ENCODE data around the gene MRM2. TPM values are rescaled to one million over a fixed set of nuclear protein-coding genes. Genes with fewer than 3 reads are reported as not detected.

MRM2 gene
- total and polyA plus RNA-seq, 10 of the 15 experiments (the other 5 are each of a cell fraction or from before 2014, with no cell fraction given), result 43.2 to 128 (median 71.4) TPM

DNA sequence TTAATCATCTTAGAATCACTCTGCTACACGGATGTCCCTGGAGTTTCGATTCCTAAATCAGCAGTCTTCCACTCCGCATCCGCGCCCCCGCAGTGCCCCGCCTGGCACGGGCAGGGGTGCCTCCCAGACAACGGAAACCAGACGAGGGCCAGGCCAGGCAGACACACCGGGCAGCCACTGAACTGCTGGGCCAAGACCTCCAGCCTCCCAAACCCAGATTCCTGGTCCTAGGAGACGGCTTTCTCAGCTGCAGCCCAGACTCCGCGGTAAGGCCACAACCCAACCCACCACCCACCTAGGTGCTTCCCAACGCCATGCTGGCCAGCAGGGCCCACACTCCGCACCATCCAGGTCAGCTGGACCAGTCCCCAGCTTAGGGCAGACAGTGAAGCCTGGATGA is 42.5 kb downstream of the MRM2 start (continued):
- TF ChIP-seq, protein P1, sequence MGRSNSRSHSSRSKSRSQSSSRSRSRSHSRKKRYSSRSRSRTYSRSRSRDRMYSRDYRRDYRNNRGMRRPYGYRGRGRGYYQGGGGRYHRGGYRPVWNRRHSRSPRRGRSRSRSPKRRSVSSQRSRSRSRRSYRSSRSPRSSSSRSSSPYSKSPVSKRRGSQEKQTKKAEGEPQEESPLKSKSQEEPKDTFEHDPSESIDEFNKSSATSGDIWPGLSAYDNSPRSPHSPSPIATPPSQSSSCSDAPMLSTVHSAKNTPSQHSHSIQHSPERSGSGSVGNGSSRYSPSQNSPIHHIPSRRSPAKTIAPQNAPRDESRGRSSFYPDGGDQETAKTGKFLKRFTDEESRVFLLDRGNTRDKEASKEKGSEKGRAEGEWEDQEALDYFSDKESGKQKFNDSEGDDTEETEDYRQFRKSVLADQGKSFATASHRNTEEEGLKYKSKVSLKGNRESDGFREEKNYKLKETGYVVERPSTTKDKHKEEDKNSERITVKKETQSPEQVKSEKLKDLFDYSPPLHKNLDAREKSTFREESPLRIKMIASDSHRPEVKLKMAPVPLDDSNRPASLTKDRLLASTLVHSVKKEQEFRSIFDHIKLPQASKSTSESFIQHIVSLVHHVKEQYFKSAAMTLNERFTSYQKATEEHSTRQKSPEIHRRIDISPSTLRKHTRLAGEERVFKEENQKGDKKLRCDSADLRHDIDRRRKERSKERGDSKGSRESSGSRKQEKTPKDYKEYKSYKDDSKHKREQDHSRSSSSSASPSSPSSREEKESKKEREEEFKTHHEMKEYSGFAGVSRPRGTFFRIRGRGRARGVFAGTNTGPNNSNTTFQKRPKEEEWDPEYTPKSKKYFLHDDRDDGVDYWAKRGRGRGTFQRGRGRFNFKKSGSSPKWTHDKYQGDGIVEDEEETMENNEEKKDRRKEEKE (IDR thresholded peaks at IDR 0.05), result no peak
- TF ChIP-seq CREM (IDR thresholded peaks at IDR 0.05; ENCODE audit: low read depth), result no peak
- TF ChIP-seq, protein P2, sequence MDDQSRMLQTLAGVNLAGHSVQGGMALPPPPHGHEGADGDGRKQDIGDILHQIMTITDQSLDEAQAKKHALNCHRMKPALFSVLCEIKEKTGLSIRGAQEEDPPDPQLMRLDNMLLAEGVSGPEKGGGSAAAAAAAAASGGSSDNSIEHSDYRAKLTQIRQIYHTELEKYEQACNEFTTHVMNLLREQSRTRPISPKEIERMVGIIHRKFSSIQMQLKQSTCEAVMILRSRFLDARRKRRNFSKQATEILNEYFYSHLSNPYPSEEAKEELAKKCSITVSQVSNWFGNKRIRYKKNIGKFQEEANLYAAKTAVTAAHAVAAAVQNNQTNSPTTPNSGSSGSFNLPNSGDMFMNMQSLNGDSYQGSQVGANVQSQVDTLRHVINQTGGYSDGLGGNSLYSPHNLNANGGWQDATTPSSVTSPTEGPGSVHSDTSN (IDR thresholded peaks at IDR 0.05; ENCODE audit: insufficient replicate concordance, low read depth, low read length), result no peak
- TF ChIP-seq POLR2A (IDR thresholded peaks at IDR 0.05; ENCODE audit: low read depth, low read length), result no peak

DNA sequence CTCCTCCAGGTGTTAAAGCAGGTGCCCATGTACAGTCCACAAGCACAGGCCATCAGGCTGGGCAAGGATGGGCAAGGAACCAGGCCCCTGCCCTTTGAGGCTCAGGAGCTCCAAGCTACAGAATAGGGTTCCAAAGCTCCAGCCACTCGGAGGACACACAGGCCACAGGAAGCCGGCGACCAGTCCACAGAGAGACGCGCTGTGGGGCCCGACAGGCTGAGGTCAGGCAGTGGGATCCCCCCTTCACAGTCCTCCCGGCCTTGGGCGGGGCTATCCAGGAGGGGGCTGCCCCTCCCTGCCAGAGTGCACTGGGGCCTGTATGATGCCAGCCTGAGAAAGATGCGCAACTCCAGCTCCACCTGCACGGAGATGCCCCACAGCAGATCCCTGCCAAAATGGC is 43.2 kb downstream of the MRM2 start:
- H3K4me3 ChIP-seq, result no peak overlapping the region
- H2AFZ ChIP-seq (ENCODE audit: control insufficient read depth, low read depth, low read length), result no peak overlapping the region
- peaks cover 4% of the 10 kb centered on the region; the same call in 1 of the 3 replicates for H3K9me3 ChIP-seq (replicated peaks; ENCODE audit: control insufficient read depth, insufficient read depth, low read length)
- DNase-seq (ENCODE audit: low read depth, low spot score) (no peak), ATAC-seq (no peak), FAIRE-seq (no peak)
- no peaks in the 10 kb centered on the region for H3K27me3 ChIP-seq (replicated peaks in 1 of 2; ENCODE audit: control insufficient read depth in 2 of 2, insufficient read depth in 2 of 2, low read length in 1 of 2)
- peaks cover 3% of the 10 kb centered on the region for H3K4me1 ChIP-seq (ENCODE audit: control insufficient read depth, insufficient read depth, low read length)
- H3K27ac ChIP-seq (ENCODE audit: control insufficient read depth, insufficient read depth), result no peak overlapping the region
- intact Hi-C loops (cut with micrococcal nuclease; ENCODE audit: unreplicated experiment), result no loop called here
- no peaks in the 10 kb centered on the region for H4K20me1 ChIP-seq (ENCODE audit: control insufficient read depth, insufficient read depth)
- ChIA-PET POLR2A (no interaction called here), CTCF (no interaction called here), RAD21 (ENCODE audit: unreplicated experiment) (no interaction called here), SMC1A (ENCODE audit: uncharacterized antibody, unreplicated experiment) (no interaction called here)
- no peak overlapping the region for H3K4me2 ChIP-seq (ENCODE audit: control insufficient read depth, insufficient read depth)
- no TSS peak for BruUV-seq (replicated peaks)
- H3K36me3 ChIP-seq (ENCODE audit: control insufficient read depth in 2 of 2, insufficient read depth in 2 of 2, low read length in 1 of 2), result peaks cover 7 to 34% of the 10 kb centered on the region in 2 experiments; a peak in 3 of 4 replicates
- H3K9ac ChIP-seq (ENCODE audit: control insufficient read depth, insufficient read depth, low read length), result no peak overlapping the region
- no peaks in the 10 kb centered on the region for H3K79me2 ChIP-seq (ENCODE audit: control insufficient read depth, insufficient read depth, low read length)
- in situ Hi-C loops (cut with MboI), result no loop called here
- 91% methylated on average over 10 of the region's 10 CpGs for WGBS (ENCODE audit: insufficient coverage, insufficient replicate concordance, low lambda C conversion rate, missing lambda C conversion rate)
- TF ChIP-seq NR2C1 (IDR thresholded peaks at IDR 0.05), result no peak
- TF ChIP-seq RAD21 (IDR thresholded peaks at IDR 0.05; ENCODE audit: insufficient read depth, low read depth, low read length), result no peak
